K562 (cell line): ENCODE measurements around the gene MPI. TPM values are rescaled to one million over a fixed set of nuclear protein-coding genes. Genes with fewer than 3 reads are reported as not detected.
A peak's percentile ranks its signal among the peaks of the same experiment; 100 is the strongest.

Experiments
- BRCA1 ChIP-seq, 2 experiments: fragments of 450-650 bp in 1 of 2; sonication (generic) in 1 of 2; formaldehyde crosslinking in 1 of 2; IDR thresholded peaks; 2 replicates each; pipeline versions ENCODE4 v1.5.0 to v1.6.1; 2017 to 2020; ENCODE audit warnings: mild to moderate bottlenecking in 1 of 2, missing genetic modification reagents in 1 of 2
- CEBPB ChIP-seq: fragments of 450-650 bp; IDR thresholded peaks from 2 replicates; pipeline ENCODE4 v1.6.1; 2016; ENCODE audit warnings: missing genetic modification characterization, missing compliant biosample characterization
- CTBP1 ChIP-seq: fragments of 450-650 bp; IDR thresholded peaks from 2 replicates; pipeline ENCODE4 v1.6.1; 2016; ENCODE audit warnings: borderline replicate concordance
- DPF2 ChIP-seq: fragments of 450-650 bp; IDR thresholded peaks from 2 replicates; pipeline ENCODE4 v1.6.1; 2016
- EP400 ChIP-seq: fragments of 450-650 bp; IDR thresholded peaks from 2 replicates; pipeline ENCODE4 v1.6.1; 2017; ENCODE audit warnings: antibody characterized with exemption, mild to moderate bottlenecking, moderate library complexity
- L3MBTL2 ChIP-seq: fragments of 450-650 bp; IDR thresholded peaks from 2 replicates; pipeline ENCODE4 v1.6.1; 2016; ENCODE audit warnings: mild to moderate bottlenecking, moderate library complexity
- MAFF ChIP-seq: IDR thresholded peaks from 2 replicates; pipeline ENCODE4 v1.6.1; 2012; ENCODE audit warnings: low read length, improper control_type of control experiment
- MYNN ChIP-seq, 2 experiments: sonication (generic); formaldehyde crosslinking in 1 of 2; IDR thresholded peaks; 2 replicates each; pipeline versions ENCODE4 v1.5.0 to v1.6.1; 2016 to 2020; ENCODE audit warnings: antibody characterized with exemption in 1 of 2, missing genetic modification reagents in 1 of 2
- ZNF3 ChIP-seq: fragments of 250-450 bp; sonication (Bioruptor Pico); IDR thresholded peaks from 2 replicates; pipeline ENCODE4 v1.5.0; 2021; ENCODE audit warnings: mild to moderate bottlenecking, moderate library complexity
- ZNF57 ChIP-seq: fragments of 450-650 bp; formaldehyde crosslinking; IDR thresholded peaks from 2 replicates; pipeline ENCODE4 v1.4.0; 2020; ENCODE audit warnings: mild to moderate bottlenecking, moderate library complexity
- ZNF696 ChIP-seq: fragments of 250-450 bp; sonication (Bioruptor Pico); conservative IDR thresholded peaks from 2 replicates; pipeline ENCODE4 v1.4.0; 2020; ENCODE audit warnings: mild to moderate bottlenecking, moderate library complexity
- ZNF75A ChIP-seq: fragments of 450-650 bp; formaldehyde crosslinking; IDR thresholded peaks from 2 replicates; pipeline ENCODE4 v1.4.0; 2020; ENCODE audit warnings: mild to moderate bottlenecking
- polyA plus RNA-seq, 8 experiments: library from polyadenylated mRNA; depleted of rRNA in 4 of 8; stranded (reverse) in 5 of 8; unstranded in 3 of 8; fragments of >200 nt; fragmentation: Nextera tagmentation in 2 of 8; fragmentation: Illumina TruSeq in 1 of 8; extraction: Ambion mirVana in 2 of 8; extraction: Trizol in 1 of 8; gene quantifications; 2 replicates each; pipeline versions ENCODE4 v1.2.1 to v1.2.3, GENCODE V29; 2011 to 2014; ENCODE audit warnings: inconsistent platforms in 1 of 8, missing spikeins in 1 of 8
- total RNA-seq, 7 experiments: library from RNA; depleted of rRNA in 6 of 7; stranded (reverse); fragments of >200 nt in 6 of 7; fragmentation: Illumina TruSeq in 2 of 7; extraction: Trizol in 2 of 7; gene quantifications; 2 replicates each; pipeline versions ENCODE4 v1.2.1 to v1.2.3, GENCODE V29; 2011 to 2021; ENCODE audit warnings: low replicate concordance in 1 of 7
- TF ChIP-seq, protein P1 (sequence below): sonication (generic); formaldehyde crosslinking; IDR thresholded peaks from 2 replicates; pipeline ENCODE4 v1.8.1; 2022; ENCODE audit warnings: missing genetic modification reagents
- TF ChIP-seq, protein P2 (sequence below): fragments of 250-450 bp; sonication (Bioruptor Pico); IDR thresholded peaks from 2 replicates; pipeline ENCODE4 v1.4.0; 2020; ENCODE audit warnings: mild to moderate bottlenecking, moderate library complexity
- TF ChIP-seq, protein P3 (sequence below): conservative IDR thresholded peaks from 2 replicates; pipeline ENCODE4 v1.6.1; 2011; ENCODE audit warnings: low read depth, mild to moderate bottlenecking, low read length; ENCODE audit not compliant: control insufficient read depth

MPI gene
- total and polyA plus RNA-seq, 9 of the 15 experiments (the other 6 are each of a cell fraction or from before 2014, with no cell fraction given) = 30.7 to 105 (median 40.5) TPM

DNA sequence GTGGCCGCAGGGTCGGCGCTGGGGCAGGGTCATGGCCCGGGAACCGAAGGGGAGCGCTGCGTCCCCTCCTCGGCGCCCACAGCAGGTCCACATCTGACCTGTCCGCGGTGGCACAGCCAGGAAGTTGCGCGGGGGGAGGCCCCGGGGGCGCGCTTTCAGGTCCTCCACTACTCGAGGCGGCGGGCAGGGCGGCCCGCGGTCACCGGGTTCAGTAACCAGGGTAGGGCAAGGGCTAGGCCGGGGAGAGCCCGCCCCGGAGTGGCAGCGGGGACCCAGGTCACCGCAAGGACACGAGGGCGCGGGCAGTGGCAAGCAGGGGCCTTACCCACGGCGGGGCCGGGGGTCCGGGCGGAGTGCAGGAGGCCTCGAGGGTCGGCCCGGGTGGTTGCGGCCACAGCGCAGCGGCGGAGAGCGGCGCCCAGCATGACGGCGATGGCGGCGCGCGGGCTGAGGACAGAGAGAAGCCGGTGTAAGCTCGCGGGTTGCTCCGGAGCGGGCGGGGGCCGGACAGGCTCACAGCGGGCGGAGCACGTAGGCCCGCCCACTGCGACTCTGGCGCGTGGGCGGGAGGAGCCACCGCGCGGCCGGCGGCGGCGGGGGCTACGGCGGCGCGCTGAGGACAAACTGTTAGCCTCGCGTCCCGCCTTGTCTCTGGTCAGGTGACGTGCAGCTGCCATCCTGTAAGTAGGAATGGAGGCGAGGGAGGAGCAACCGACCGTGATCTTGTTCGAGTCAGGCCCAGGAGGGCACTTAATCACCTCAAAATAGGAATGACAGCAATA, 47.9 kb downstream of the MPI start, which contains the start of gene COX5A (continued):
- TF ChIP-seq, protein P1, sequence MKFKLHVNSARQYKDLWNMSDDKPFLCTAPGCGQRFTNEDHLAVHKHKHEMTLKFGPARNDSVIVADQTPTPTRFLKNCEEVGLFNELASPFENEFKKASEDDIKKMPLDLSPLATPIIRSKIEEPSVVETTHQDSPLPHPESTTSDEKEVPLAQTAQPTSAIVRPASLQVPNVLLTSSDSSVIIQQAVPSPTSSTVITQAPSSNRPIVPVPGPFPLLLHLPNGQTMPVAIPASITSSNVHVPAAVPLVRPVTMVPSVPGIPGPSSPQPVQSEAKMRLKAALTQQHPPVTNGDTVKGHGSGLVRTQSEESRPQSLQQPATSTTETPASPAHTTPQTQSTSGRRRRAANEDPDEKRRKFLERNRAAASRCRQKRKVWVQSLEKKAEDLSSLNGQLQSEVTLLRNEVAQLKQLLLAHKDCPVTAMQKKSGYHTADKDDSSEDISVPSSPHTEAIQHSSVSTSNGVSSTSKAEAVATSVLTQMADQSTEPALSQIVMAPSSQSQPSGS (CRISPR knock-in tag) = no peak
- TF ChIP-seq MYNN (IDR thresholded peaks at IDR 0.05) (no peak), MYNN (CRISPR knock-in tag; IDR thresholded peaks at IDR 0.05) (no peak), MAFF (no peak), ZNF57 (CRISPR knock-in tag) (no peak), ZNF75A (CRISPR knock-in tag) (no peak), BRCA1 (IDR thresholded peaks at IDR 0.05) (no peak), BRCA1 (CRISPR knock-in tag; IDR thresholded peaks at IDR 0.05) (no peak), ZNF696 (CRISPR knock-in tag) (no peak), ZNF3 (CRISPR knock-in tag) (no peak), CEBPB (tag) (no peak), DPF2 (no peak), EP400 (peak; percentile 88; the same call in 1 of the 2 replicates), L3MBTL2 (peak; percentile 80), CTBP1 (peak; percentile 91)
- TF ChIP-seq, protein P2, sequence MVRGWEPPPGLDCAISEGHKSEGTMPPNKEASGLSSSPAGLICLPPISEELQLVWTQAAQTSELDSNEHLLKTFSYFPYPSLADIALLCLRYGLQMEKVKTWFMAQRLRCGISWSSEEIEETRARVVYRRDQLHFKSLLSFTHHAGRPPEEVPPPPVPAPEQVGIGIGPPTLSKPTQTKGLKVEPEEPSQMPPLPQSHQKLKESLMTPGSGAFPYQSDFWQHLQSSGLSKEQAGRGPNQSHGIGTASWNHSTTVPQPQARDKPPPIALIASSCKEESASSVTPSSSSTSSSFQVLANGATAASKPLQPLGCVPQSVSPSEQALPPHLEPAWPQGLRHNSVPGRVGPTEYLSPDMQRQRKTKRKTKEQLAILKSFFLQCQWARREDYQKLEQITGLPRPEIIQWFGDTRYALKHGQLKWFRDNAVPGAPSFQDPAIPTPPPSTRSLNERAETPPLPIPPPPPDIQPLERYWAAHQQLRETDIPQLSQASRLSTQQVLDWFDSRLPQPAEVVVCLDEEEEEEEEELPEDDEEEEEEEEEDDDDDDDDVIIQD (CRISPR knock-in tag) = no peak
- TF ChIP-seq, protein P3, sequence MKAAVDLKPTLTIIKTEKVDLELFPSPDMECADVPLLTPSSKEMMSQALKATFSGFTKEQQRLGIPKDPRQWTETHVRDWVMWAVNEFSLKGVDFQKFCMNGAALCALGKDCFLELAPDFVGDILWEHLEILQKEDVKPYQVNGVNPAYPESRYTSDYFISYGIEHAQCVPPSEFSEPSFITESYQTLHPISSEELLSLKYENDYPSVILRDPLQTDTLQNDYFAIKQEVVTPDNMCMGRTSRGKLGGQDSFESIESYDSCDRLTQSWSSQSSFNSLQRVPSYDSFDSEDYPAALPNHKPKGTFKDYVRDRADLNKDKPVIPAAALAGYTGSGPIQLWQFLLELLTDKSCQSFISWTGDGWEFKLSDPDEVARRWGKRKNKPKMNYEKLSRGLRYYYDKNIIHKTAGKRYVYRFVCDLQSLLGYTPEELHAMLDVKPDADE = no peak; the same call in 1 of the 2 replicates
